Middle frontal gyrus (tissue), 1 donor: ENCODE measurements around the gene SLC38A3.

Experiments
- DNase-seq: peaks from one replicate; pipeline ENCODE4 v3.0.0-alpha.2; 2015; ENCODE audit warnings: low spot score; ENCODE audit errors: extremely low spot score

The SLC38A3 gene

DNA sequence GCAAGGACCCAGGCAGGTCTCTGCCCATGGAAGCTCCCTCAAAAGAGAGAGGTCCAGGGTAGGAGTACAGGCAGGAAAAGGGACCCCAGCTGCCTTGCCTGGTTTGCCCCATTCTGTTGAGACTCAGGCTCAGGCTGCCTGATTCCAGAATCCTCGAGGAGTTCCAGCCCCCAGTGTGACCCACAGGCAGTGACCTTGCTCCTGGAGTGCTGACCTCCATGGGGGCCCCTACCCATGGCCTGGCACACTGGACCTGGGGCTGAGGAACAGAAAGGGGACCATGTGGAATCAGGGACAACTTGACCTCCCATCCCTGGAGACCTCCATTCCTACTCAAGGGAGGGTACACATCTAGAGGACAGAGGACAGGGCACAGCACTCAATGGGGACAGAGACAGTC is 60.5 kb downstream of the SLC38A3 start:
- DNase-seq, result no peak

DNA sequence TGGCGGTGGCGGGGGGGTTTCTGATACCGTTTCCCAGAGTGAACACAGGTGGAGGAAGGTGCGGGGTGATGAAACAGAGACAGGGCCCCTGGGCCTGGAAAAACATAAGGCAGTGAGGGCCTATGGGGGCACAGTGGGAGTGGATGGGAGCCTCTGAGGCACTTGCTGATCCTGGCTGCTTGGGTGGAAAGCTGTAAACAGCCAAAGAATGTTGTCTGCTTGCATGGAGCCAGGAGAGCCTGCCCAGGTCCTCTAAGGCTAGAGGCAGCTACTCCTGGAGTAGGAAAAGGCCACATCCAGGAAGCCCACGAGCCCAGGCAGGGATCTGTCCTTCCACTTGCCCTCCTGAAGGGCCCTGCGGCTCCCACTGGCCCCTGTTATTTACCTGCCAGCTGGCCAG is 60.9 kb downstream of the SLC38A3 start:
- no peak for DNase-seq

DNA sequence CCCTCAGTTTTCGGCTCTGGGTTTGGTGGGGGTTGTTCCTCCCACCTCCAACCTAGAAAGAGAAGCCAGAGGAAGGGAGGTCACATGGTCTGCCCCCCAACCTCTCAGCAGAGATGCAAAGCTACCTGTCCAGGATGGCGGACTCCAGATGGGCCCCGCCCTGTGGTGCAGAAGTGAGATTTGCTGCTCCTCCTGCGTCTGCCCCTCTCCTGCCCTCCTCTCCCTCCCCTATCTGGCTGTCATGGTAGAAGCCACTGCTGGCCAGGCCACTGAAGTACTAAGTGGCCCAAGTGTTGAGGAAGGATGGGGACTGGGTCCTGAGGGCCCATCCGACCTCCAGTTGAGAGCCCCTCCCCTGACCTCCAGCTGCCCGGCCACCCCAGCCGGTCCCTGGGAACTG is 61.8 kb downstream of the SLC38A3 start:
- no peak for DNase-seq

DNA sequence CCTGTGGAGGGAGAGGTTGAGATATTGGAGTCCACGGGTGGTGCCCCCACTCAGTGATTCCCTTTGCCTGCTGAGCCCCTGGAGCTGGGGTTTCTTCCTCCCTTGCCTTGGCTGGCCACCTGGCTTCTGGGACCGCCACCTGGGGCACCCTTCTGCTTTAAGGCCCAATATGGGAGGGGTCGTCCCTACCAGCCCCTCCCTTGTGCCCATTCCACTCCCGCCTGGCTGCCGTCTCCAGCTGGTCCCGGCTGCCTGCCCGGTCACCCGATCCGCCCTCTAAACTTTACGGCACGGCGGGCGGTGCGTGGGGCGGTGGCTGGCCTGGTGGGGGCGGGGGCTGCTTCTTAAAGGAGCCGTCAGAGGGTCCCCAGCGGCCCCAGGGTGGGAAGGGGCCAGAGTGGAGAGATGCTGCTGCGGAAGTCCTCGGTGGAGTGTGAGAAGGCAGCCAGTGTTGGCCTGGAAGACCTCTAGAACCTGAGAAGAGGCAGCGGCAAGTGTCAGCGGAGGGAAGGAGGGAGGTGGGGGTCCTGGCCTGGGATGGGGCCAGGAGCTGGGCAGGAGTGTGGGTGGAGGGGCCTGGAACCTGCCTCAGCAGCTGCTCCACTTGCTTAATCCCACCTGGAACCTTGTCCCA is 62.3 kb downstream of the SLC38A3 start:
- DNase-seq, result no peak

DNA sequence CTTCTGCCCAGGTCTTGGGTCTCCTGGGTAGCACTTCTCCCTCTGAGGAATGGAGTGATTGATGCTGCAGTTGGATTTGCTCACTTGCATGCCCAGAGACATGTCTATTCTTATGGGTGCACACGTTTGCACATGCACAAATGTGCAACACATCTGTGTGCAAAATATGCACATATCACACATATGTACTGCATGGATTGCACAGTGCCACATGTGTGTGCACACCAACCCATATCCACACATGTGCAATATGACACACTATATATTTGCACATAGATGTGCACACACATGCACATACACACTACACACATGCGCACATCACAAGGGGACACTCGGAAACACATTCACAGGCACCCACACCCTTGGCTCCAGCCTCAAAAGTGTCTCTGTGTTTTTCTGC is 63.2 kb downstream of the SLC38A3 start:
- no peak for DNase-seq

DNA sequence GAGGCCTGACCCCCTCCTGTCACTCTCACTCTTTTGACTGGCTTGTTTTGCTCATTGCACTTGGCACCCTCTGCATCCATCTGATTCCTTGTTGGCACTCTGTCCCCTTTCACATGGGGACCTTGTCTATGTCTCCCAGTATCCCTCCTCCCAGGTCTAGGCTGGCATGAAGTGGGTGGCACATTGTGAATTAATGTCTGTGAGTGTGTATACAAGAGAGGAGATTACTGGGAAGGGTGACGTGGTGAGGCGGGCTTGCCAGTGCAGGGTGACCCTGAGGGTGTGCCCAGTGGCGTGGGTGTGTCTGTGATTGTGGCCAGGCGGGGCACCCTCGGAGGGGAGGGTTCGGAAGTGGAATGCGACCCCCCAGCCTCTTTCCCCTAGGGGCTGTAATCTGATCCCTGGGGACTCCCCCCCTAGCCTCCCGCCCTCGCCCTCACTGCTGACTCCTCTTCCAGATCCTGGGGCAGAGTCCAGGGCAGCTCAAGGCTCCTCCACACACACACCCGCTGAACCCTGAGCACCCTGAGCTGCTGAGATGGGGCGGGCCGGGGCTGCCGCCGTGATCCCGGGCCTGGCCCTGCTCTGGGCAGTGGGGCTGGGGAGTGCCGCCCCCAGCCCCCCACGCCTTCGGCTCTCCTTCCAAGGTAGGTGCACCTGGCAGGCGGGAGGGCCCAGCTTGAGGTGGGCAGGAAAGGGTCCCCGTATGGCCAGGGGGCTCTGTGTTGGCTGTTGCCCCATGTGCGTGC is 63.8 kb downstream of the SLC38A3 start, which contains the start of gene SEMA3B:
SEMA3B (plus strand) TSS at position 445 of the 749 bp plus-strand sequence; CDS start at position 539, 94 bp downstream.
- no peak for DNase-seq

DNA sequence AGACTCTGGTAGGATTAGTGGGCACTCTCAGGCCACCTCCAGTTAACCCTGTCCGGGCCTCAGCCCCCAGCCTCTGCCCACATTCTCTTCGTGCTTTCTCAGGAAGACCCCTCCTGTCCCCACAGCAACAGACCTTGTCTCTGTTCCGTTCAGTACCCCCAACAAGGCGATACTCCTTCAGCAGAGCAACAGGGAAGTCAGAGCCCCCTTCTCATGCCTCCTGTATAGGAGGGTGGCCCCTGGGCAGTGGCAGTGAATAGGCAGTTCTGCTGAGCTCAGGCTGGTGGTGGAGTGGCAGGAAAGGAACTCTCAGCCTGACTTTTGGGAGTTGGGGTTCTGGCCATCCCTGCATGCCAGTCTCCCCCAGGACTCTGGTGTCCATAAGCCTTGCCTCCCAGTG is 64.4 kb downstream of the SLC38A3 start:
- DNase-seq, result no peak

DNA sequence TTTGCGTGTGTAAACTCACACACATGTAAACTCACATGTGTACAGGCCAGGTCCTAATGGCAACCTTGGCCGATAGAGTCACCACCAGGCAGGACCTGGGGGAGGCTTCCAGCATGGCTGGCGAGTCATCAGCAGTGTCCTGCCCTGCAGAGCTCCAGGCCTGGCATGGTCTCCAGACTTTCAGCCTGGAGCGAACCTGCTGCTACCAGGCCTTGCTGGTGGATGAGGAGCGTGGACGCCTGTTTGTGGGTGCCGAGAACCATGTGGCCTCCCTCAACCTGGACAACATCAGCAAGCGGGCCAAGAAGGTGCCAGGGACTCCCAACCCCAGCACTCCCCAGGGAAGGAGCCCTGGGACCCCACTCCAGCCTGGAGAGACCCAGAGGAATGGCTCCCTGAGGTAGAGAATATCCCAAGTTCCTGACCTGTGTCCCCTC is 64.9 kb downstream of the SLC38A3 start:
- no peak for DNase-seq

DNA sequence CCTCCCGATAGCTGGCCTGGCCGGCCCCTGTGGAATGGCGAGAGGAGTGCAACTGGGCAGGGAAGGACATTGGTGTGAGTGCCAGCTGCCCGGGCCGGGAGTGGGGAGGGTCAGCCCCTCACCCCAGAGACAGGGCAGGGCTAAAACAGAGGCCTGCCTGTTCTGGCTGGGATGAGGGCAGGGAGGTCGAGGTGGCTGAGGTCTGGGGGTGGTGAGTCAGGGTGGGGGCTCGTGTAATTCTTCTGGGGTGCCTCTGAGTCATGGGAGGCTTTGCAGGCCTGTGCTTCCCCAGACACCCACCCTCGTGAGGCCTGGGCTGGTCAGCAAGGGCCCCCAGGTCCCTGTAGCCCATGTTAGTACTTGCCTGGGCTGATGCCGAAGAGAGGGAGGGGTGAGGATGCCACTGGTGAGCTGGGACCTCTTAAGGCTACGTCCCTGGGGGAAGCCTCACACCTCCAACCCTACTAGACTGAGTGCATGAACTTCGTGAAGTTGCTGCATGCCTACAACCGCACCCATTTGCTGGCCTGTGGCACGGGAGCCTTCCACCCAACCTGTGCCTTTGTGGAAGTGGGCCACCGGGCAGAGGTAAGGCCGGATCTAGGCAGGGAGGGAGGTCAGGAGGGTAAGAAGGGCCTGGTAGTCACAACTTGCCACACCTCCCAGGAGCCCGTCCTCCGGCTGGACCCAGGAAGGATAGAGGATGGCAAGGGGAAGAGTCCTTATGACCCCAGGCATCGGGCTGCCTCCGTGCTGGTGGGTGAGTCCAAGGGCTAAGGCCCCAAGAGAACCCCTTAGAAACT is 65.6 kb downstream of the SLC38A3 start:
- DNase-seq, result no peak
